ENCODE results near the gene HAPLN2.

- TF ChIP-seq, protein P1, sequence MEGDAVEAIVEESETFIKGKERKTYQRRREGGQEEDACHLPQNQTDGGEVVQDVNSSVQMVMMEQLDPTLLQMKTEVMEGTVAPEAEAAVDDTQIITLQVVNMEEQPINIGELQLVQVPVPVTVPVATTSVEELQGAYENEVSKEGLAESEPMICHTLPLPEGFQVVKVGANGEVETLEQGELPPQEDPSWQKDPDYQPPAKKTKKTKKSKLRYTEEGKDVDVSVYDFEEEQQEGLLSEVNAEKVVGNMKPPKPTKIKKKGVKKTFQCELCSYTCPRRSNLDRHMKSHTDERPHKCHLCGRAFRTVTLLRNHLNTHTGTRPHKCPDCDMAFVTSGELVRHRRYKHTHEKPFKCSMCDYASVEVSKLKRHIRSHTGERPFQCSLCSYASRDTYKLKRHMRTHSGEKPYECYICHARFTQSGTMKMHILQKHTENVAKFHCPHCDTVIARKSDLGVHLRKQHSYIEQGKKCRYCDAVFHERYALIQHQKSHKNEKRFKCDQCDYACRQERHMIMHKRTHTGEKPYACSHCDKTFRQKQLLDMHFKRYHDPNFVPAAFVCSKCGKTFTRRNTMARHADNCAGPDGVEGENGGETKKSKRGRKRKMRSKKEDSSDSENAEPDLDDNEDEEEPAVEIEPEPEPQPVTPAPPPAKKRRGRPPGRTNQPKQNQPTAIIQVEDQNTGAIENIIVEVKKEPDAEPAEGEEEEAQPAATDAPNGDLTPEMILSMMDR (IDR thresholded peaks at IDR 0.05) = no peak
- TF ChIP-seq POLR2A (IDR thresholded peaks at IDR 0.05) = no peak
These were observed 40.4 kb downstream of the HAPLN2 start for GRCh38 chr1:156659661-156659987.

Measured in thyroid gland (tissue), 4 donors.